HCT116 (cell line): ENCODE data around the gene HDLBP. TPM values are rescaled to one million over a fixed set of nuclear protein-coding genes. Genes with fewer than 3 reads are reported as not detected.

Experiments
- ATAC-seq: fragments of 200-7000 bp; cut with Tn5 transposase; 2 replicates; pipeline ENCODE4 v1.9.1; 2020; ENCODE audit warnings: mild to moderate bottlenecking, moderate library complexity
- BruUV-seq: library from RNA; stranded (reverse); fragments of 400-500 nt; replicated peaks from 2 replicates; lab custom pipeline; 2021; lab: Mats Ljungman, UMichigan
- CTCF ChIA-PET: fragments of 300-600 bp; sonication (Branson Sonifier 250); formaldehyde crosslinking; loops from one replicate; lab custom pipeline; 2021; ENCODE audit warnings: antibody characterized with exemption; lab: Charles Lee
- POLR2A ChIA-PET: fragments of 300-600, 350-600 bp; sonication (Branson Sonifier 250); formaldehyde crosslinking; loops from one replicate; lab custom pipeline; 2021; ENCODE audit warnings: antibody characterized with exemption; lab: Charles Lee
- RAD21 ChIA-PET, 2 experiments: fragments of 300-600 bp; sonication (Branson Sonifier 250); formaldehyde crosslinking; loops; one replicate each; lab custom pipeline; 2023; ENCODE audit warnings: low total read pairs in 2 of 2; ENCODE audit not compliant: uncharacterized antibody in 2 of 2, unreplicated experiment in 2 of 2, low non-redundant PET in 1 of 2; lab: Charles Lee
- DNase-seq: peaks from one replicate; pipeline ENCODE4 v3.0.0-alpha.2; 2010; ENCODE audit warnings: low read depth, low spot score
- H2AFZ ChIP-seq: fragments of 200-600 bp; shearing (Covaris generic), sonication (generic); 2 replicates; pipeline ENCODE4 v1.6.1; 2017; ENCODE audit warnings: low read depth, mixed run types, mixed read lengths, antibody characterized with exemption, low read length; ENCODE audit not compliant: poor library complexity, severe bottlenecking
- H3K27ac ChIP-seq: 2 replicates; pipeline ENCODE4 v1.5.1; 2012; ENCODE audit warnings: low read depth, low read length
- H3K27me3 ChIP-seq: fragments of 200-600 bp; sonication (generic); 2 replicates; pipeline ENCODE4 v1.6.1; 2016; ENCODE audit warnings: mixed run types, low read length, mixed read lengths; ENCODE audit not compliant: insufficient read depth
- H3K36me3 ChIP-seq, 2 experiments: fragments of 200-500 bp in 1 of 2; fragments of 200-600 bp in 1 of 2; sonication (Bioruptor generic) in 1 of 2; sonication (generic) in 1 of 2; 2 replicates each; pipeline versions ENCODE4 v1.5.1 to v1.6.1; 2014 to 2016; ENCODE audit warnings: low read length in 2 of 2, inconsistent platforms in 1 of 2, mixed read lengths in 1 of 2, mixed run types in 1 of 2; ENCODE audit not compliant: insufficient read depth in 2 of 2, control insufficient read depth in 1 of 2
- H3K4me1 ChIP-seq, 2 experiments: fragments of 200-600 bp in 1 of 2; sonication (generic) in 1 of 2; 2 replicates each; pipeline versions ENCODE4 v1.5.1 to v1.6.1; 2012 to 2017; ENCODE audit warnings: low read length in 2 of 2, inconsistent platforms in 1 of 2, mild to moderate bottlenecking in 1 of 2, mixed read lengths in 1 of 2, mixed run types in 1 of 2, moderate library complexity in 1 of 2; ENCODE audit not compliant: insufficient read depth in 2 of 2, control insufficient read depth in 1 of 2
- H3K4me2 ChIP-seq: fragments of 200-600 bp; sonication (generic); 2 replicates; pipeline ENCODE4 v1.6.1; 2017; ENCODE audit warnings: mixed run types, low read length, mixed read lengths
- H3K4me3 ChIP-seq, 2 experiments: fragments of 200-600 bp in 1 of 2; sonication (generic) in 1 of 2; replicated peaks in 1 of 2; 2 replicates each; pipeline ENCODE4 v1.5.1; 2011 to 2016; ENCODE audit warnings: low read length in 2 of 2, control low read depth in 1 of 2, low read depth in 1 of 2, mild to moderate bottlenecking in 1 of 2, mixed read lengths in 1 of 2, mixed run types in 1 of 2
- H3K79me2 ChIP-seq: fragments of 200-600 bp; sonication (generic); 2 replicates; pipeline ENCODE4 v1.6.1; 2017; ENCODE audit warnings: mild to moderate bottlenecking, mixed run types, low read length, moderate library complexity, mixed read lengths; ENCODE audit not compliant: insufficient read depth
- H3K9ac ChIP-seq: fragments of 200-600 bp; sonication (generic); 2 replicates; pipeline ENCODE4 v1.6.1; 2016; ENCODE audit warnings: low read length, mixed read lengths
- H3K9me2 ChIP-seq: fragments of 200-600 bp; sonication (generic), shearing (Covaris generic); 2 replicates; pipeline ENCODE4 v1.6.1; 2017; ENCODE audit warnings: mixed run types, mild to moderate bottlenecking, moderate library complexity; ENCODE audit not compliant: insufficient read depth
- H3K9me3 ChIP-seq, 2 experiments: fragments of 200-500 bp in 1 of 2; fragments of 200-600 bp in 1 of 2; sonication (Bioruptor generic) in 1 of 2; sonication (generic) in 1 of 2; 2 replicates each; pipeline ENCODE4 v1.6.1; 2014 to 2017; ENCODE audit warnings: low read length in 2 of 2, mixed read lengths in 2 of 2, inconsistent platforms in 1 of 2, low read depth in 1 of 2, mild to moderate bottlenecking in 1 of 2, mixed run types in 1 of 2, moderate library complexity in 1 of 2; ENCODE audit not compliant: control insufficient read depth in 1 of 2, insufficient read depth in 1 of 2
- H4K20me1 ChIP-seq: fragments of 200-600 bp; sonication (generic), shearing (Covaris generic); 2 replicates; pipeline ENCODE4 v1.6.1; 2017; ENCODE audit warnings: mixed run types, mild to moderate bottlenecking, moderate library complexity; ENCODE audit not compliant: insufficient read depth
- ATF3 ChIP-seq: IDR thresholded peaks from 2 replicates; pipeline ENCODE4 v1.6.1; 2012
- CEBPB ChIP-seq: IDR thresholded peaks from 2 replicates; pipeline ENCODE4 v1.6.1; 2012; ENCODE audit warnings: low read depth
- CTCF ChIP-seq, 3 experiments: fragments of 200-600 bp in 1 of 3; sonication (generic) in 1 of 3; IDR thresholded peaks in 2 of 3; conservative IDR thresholded peaks in 1 of 3; 2 replicates each; pipeline ENCODE4 v1.5.1; 2012 to 2017; ENCODE audit warnings: low read depth in 2 of 3, low read length in 2 of 3, antibody characterized with exemption in 1 of 3, borderline replicate concordance in 1 of 3, control low read depth in 1 of 3, mild to moderate bottlenecking in 1 of 3, mixed read lengths in 1 of 3, mixed run types in 1 of 3, moderate library complexity in 1 of 3; ENCODE audit not compliant: insufficient read depth in 1 of 3
- EGR1 ChIP-seq: IDR thresholded peaks from 2 replicates; pipeline ENCODE4 v1.6.1; 2012; ENCODE audit warnings: low read depth
- ELF1 ChIP-seq: IDR thresholded peaks from 2 replicates; pipeline ENCODE4 v1.6.1; 2012; ENCODE audit warnings: low read depth, borderline replicate concordance
- EZH2 ChIP-seq: fragments of 200-600 bp; sonication (generic); IDR thresholded peaks from 2 replicates; pipeline ENCODE4 v1.6.1; 2017; ENCODE audit warnings: antibody characterized with exemption, mixed run types
- FOSL1 ChIP-seq: IDR thresholded peaks from 2 replicates; pipeline ENCODE4 v1.6.1; 2012; ENCODE audit warnings: low read depth
- JUND ChIP-seq: IDR thresholded peaks from 2 replicates; pipeline ENCODE4 v1.6.1; 2012
- POLR2A ChIP-seq: IDR thresholded peaks from 2 replicates; pipeline ENCODE4 v1.7.0; 2011; ENCODE audit warnings: borderline replicate concordance; ENCODE audit not compliant: insufficient read depth, insufficient read length; ENCODE audit errors: extremely low read depth
- POLR2AphosphoS5 ChIP-seq: IDR thresholded peaks from 2 replicates; pipeline ENCODE4 v1.6.1; 2011; ENCODE audit warnings: mild to moderate bottlenecking, low read depth, low read length, moderate library complexity
- RAD21 ChIP-seq: IDR thresholded peaks from 2 replicates; pipeline ENCODE4 v1.6.1; 2012; ENCODE audit warnings: low read depth, mild to moderate bottlenecking
- REST ChIP-seq: IDR thresholded peaks from 2 replicates; pipeline ENCODE4 v1.6.1; 2012; ENCODE audit warnings: low read depth
- SIN3A ChIP-seq: IDR thresholded peaks from 2 replicates; pipeline ENCODE4 v1.6.1; 2012; ENCODE audit warnings: low read depth
- SP1 ChIP-seq: IDR thresholded peaks from 2 replicates; pipeline ENCODE4 v1.6.1; 2012; ENCODE audit warnings: low read depth
- SRF ChIP-seq: IDR thresholded peaks from 2 replicates; pipeline ENCODE4 v1.6.1; 2012; ENCODE audit warnings: low read depth
- TCF7L2 ChIP-seq: IDR thresholded peaks from 2 replicates; pipeline ENCODE4 v1.7.0; 2011; ENCODE audit warnings: borderline replicate concordance, inconsistent platforms; ENCODE audit not compliant: insufficient read depth, insufficient read length; ENCODE audit errors: extremely low read depth
- ZBTB33 ChIP-seq: IDR thresholded peaks from 2 replicates; pipeline ENCODE4 v1.6.1; 2011; ENCODE audit warnings: mild to moderate bottlenecking, low read length, moderate library complexity; ENCODE audit not compliant: insufficient replicate concordance; ENCODE audit errors: extremely low read depth
- ZFX ChIP-seq: fragments of 450-650 bp; IDR thresholded peaks from 2 replicates; pipeline ENCODE4 v1.6.1; 2017
- ZNF274 ChIP-seq: fragments of 200-500 bp; sonication (Bioruptor generic); IDR thresholded peaks from 2 replicates; pipeline ENCODE4 v1.6.1; 2014; ENCODE audit warnings: mild to moderate bottlenecking, low read depth, low read length, inconsistent platforms
- intact Hi-C: fragments of 100-400 bp; cut with micrococcal nuclease; formaldehyde crosslinking; loops from 2 replicates; pipeline ENCODE4 v1.10.0; 2022
- total RNA-seq: library from RNA; stranded (reverse); gene quantifications from one replicate; pipeline ENCODE4 v1.2.1, GENCODE V29; 2021; ENCODE audit not compliant: unreplicated experiment
- TF ChIP-seq, protein P1 (sequence below): IDR thresholded peaks from 2 replicates; pipeline ENCODE4 v1.6.1; 2012

The HDLBP gene
- total RNA-seq, 1 experiment from 2014 or later, result 462 TPM

DNA sequence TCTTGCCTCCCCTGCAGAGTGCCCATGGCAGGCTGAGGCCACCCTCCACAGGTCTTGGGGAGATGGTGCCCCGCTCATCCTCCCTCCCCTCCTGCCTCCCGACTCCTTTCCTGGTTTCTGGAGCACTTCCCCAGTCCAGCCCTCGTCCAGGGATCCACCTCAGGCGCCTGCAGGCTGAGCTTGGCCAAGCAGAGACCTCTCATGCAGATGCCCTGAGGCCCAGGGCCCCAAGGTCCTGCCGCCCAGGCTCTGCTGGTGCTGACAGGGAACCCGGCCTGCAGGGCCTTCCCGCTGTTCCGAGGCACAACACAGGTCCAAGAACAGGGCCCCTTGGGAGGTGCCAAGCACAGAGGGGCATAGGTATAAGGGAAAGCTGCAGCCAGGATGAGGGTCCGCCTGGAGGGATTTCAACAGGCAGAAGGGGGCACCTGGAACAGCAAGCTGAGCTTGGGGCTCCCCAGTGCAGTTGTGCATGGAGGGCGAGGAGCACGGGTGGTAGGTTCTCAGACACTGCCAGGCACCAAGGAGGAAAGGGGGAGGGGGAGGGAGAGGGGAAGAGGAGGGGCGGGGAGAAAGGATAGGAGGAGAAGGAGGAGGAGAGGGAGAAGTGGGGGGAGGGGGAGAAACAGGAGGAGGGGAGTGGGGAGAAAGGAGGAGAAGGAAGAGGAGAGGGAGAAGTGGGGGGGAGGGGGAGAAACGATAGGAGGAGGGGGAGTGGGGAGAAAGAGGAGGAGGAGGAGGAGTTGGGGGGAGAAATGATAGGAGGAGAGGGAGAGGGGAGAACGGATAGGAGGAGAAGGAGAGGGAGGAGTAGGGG, 128.2 kb downstream of the HDLBP start:
- no TSS peak for BruUV-seq
- H3K9ac ChIP-seq, result no peak overlapping the region
- no peaks in the 10 kb centered on the region for H3K36me3 ChIP-seq
- H3K9me2 ChIP-seq, result no peaks in the 10 kb centered on the region
- no peak overlapping the region for H3K4me2 ChIP-seq
- RAD21 ChIA-PET, result no interaction called here
- intact Hi-C loops, result no loop called here
- no peak for DNase-seq
- H3K27ac ChIP-seq, result no peak overlapping the region
- no peaks in the 10 kb centered on the region for H3K79me2 ChIP-seq
- no peaks in the 10 kb centered on the region for H3K4me1 ChIP-seq
- H3K27me3 ChIP-seq, result no peaks in the 10 kb centered on the region
- ATAC-seq, result no peak
- no peak overlapping the region for H2AFZ ChIP-seq
- TF ChIP-seq REST (no peak), ZBTB33 (no peak), POLR2A (no peak), CEBPB (no peak), POLR2AphosphoS5 (no peak), CTCF (IDR thresholded peaks at IDR 0.05 in 2 of 3, conservative IDR thresholded peaks at IDR 0.05 in 1 of 3; ENCODE audit: borderline replicate concordance in 1 of 3, insufficient read depth in 1 of 3, low read depth in 2 of 3, low read length in 2 of 3) (no peak), ZFX (no peak), FOSL1 (no peak), ELF1 (no peak), SRF (no peak), SIN3A (no peak), ZNF274 (no peak), SP1 (no peak), ATF3 (no peak), JUND (no peak), RAD21 (no peak), TCF7L2 (no peak), EZH2 (no peak), EGR1 (no peak)
- TF ChIP-seq, protein P1, sequence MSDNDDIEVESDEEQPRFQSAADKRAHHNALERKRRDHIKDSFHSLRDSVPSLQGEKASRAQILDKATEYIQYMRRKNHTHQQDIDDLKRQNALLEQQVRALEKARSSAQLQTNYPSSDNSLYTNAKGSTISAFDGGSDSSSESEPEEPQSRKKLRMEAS, result no peak
- CTCF ChIA-PET, result no interaction called here
- no peak overlapping the region for H3K4me3 ChIP-seq
- H3K9me3 ChIP-seq, result no peaks in the 10 kb centered on the region
- no peaks in the 10 kb centered on the region for H4K20me1 ChIP-seq
- POLR2A ChIA-PET, result no interaction called here
